SK-N-MC (cell line): ENCODE results near the gene AGMO.

Experiments used
- EZH2 ChIP-seq: fragments of 200-600 bp; sonication (generic); IDR thresholded peaks from one replicate; pipeline ENCODE4 v1.6.1; 2017; ENCODE audit warnings: antibody characterized with exemption
- POLR2AphosphoS5 ChIP-seq: IDR thresholded peaks from 2 replicates; pipeline ENCODE4 v1.6.1; 2012; ENCODE audit warnings: mild to moderate bottlenecking, low read depth, low read length, borderline replicate concordance

DNA sequence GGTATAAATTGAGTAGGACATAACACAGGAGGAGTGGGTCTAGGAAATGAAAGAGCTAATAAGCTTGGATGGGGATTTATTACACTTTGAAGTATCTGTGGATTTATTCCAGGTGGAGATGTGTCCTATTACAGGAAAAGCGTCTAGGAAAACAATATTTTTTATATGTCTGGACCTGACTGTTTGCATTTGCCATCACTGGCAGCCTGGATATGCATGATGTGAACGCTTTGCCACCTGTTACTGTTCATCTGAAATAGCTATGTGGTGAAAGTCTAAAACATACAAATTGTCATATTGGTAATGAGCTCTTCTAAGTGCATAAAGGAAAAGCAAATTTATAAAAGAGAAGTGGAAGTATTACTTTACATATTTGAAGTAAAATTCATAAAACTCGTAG is 31.6 kb upstream of the AGMO start:
- TF ChIP-seq EZH2: no peak
- TF ChIP-seq POLR2AphosphoS5: no peak
